GM21717 (cell line): ENCODE results near the gene ZNF709.
"Not testable (repeated sequence)": the region's sequence is repeated elsewhere in the genome, so short reads cannot be mapped to it uniquely, and the experiment has no call there.

Source experiments
- ATAC-seq: cut with Tn5 transposase; IDR thresholded peaks from one replicate; pipeline ENCODE4 v1.9.1; 2021; ENCODE audit warnings: mild to moderate bottlenecking, moderate library complexity; ENCODE audit not compliant: unreplicated experiment

Gene ZNF709

GRCh38 chr19:12464139-12464538 is 20.5 kb downstream of the ZNF709 start:
- not testable (repeated sequence) for ATAC-seq

- no peak for ATAC-seq
These were observed 31.1 kb downstream of the ZNF709 start for GRCh38 chr19:12453495-12453894.

- ATAC-seq, result no peak
These were observed 33.8 kb downstream of the ZNF709 start for GRCh38 chr19:12450844-12451243.

- ATAC-seq, result no peak
These were observed 35.8 kb downstream of the ZNF709 start for GRCh38 chr19:12448808-12449207.

- ATAC-seq, result peak; percentile 91
These were observed 43.9 kb downstream of the ZNF709 start, which contains the start of gene ZNF443 for GRCh38 chr19:12440541-12441316. ZNF443 (minus strand) TSS chr19:12441021; CDS start chr19:12440914, 107 bp downstream.

GRCh38 chr19:12439686-12440540 is 44.7 kb downstream of the ZNF709 start:
- peak; percentile 32 for ATAC-seq

GRCh38 chr19:12430726-12431299 is 53.8 kb downstream of the ZNF709 start:
- ATAC-seq, result not testable (repeated sequence)

- ATAC-seq, result no peak
These were observed 58.7 kb downstream of the ZNF709 start for GRCh38 chr19:12425888-12426274.

- ATAC-seq, result no peak
These were observed 59.3 kb downstream of the ZNF709 start for GRCh38 chr19:12425236-12425887.

GRCh38 chr19:12417273-12417672 is 67.3 kb downstream of the ZNF709 start:
- ATAC-seq, result not testable (repeated sequence)

- no peak for ATAC-seq
These were observed 72.7 kb downstream of the ZNF709 start for GRCh38 chr19:12411893-12412292.
